SK-N-MC (cell line): ENCODE measurements around the gene GZF1.

Experiments used
- DNase-seq: peaks from one replicate; pipeline ENCODE4 v3.0.0-alpha.2; 2011; ENCODE audit warnings: low read depth, low spot score
- H3K27ac ChIP-seq: fragments of 200-600 bp; sonication (generic); 2 replicates; pipeline ENCODE4 v1.5.1; 2016; ENCODE audit warnings: mixed run types
- H3K36me3 ChIP-seq: fragments of 200-600 bp; sonication (generic); 2 replicates; pipeline ENCODE4 v1.6.1; 2017; ENCODE audit warnings: antibody characterized with exemption, low read length, mixed read lengths; ENCODE audit not compliant: insufficient read depth
- H3K4me3 ChIP-seq: fragments of 200-600 bp; sonication (generic); 2 replicates; pipeline ENCODE4 v1.5.1; 2016
- H3K9ac ChIP-seq: fragments of 200-600 bp; sonication (generic); 2 replicates; pipeline ENCODE4 v1.8.0; 2017; ENCODE audit warnings: mixed run types, mixed read lengths; ENCODE audit not compliant: insufficient read length
- H3K9me3 ChIP-seq: fragments of 200-600 bp; sonication (generic); 2 replicates; pipeline ENCODE4 v1.6.1; 2017; ENCODE audit warnings: low read depth, mild to moderate bottlenecking, antibody characterized with exemption, low read length, moderate library complexity, mixed read lengths
- EZH2 ChIP-seq: fragments of 200-600 bp; sonication (generic); IDR thresholded peaks from one replicate; pipeline ENCODE4 v1.6.1; 2017; ENCODE audit warnings: antibody characterized with exemption
- FOXP2 ChIP-seq: optimal IDR thresholded peaks from 2 replicates; pipeline ENCODE3; 2011; ENCODE audit warnings: mild to moderate bottlenecking, moderate library complexity; ENCODE audit not compliant: insufficient read depth; ENCODE audit errors: extremely low read length, control extremely low read depth
- POLR2AphosphoS5 ChIP-seq: IDR thresholded peaks from 2 replicates; pipeline ENCODE4 v1.6.1; 2012; ENCODE audit warnings: mild to moderate bottlenecking, low read depth, low read length, borderline replicate concordance

Gene GZF1

GRCh38 chr20:23326774-23327173 is 35.2 kb upstream of the GZF1 start:
- no peaks in the 10 kb centered on the region for H3K9me3 ChIP-seq

GRCh38 chr20:23327617-23328333 is 34.2 kb upstream of the GZF1 start:
- Histone ChIP-seq H3K4me3 (no peak overlapping the region), H3K9ac (no peak overlapping the region), H3K9me3 (no peaks in the 10 kb centered on the region), H3K27ac (no peak overlapping the region), H3K36me3 (no peaks in the 10 kb centered on the region)
- DNase-seq, result no peak
- TF ChIP-seq EZH2 (no peak), POLR2AphosphoS5 (no peak), FOXP2 (no peak)

More at GRCh38 chr20:23326774-23327173, 35.2 kb upstream of the GZF1 start:
- no peaks in the 10 kb centered on the region for H3K36me3 ChIP-seq
- H3K27ac ChIP-seq, result no peak overlapping the region
- no peak for DNase-seq
- no peak overlapping the region for H3K4me3 ChIP-seq
- TF ChIP-seq FOXP2 (no peak), POLR2AphosphoS5 (no peak), EZH2 (no peak)
- no peak overlapping the region for H3K9ac ChIP-seq

- Histone ChIP-seq H3K9ac (no peak overlapping the region), H3K27ac (no peak overlapping the region), H3K4me3 (no peak overlapping the region), H3K9me3 (no peaks in the 10 kb centered on the region), H3K36me3 (no peaks in the 10 kb centered on the region)
- no peak for DNase-seq
- no peak for TF ChIP-seq POLR2AphosphoS5
- no peak for TF ChIP-seq FOXP2
- TF ChIP-seq EZH2, result no peak
Observed at GRCh38 chr20:23331450-23332350, 30.3 kb upstream of the GZF1 start.

- DNase-seq, result no peak
- no peak for TF ChIP-seq EZH2
- TF ChIP-seq POLR2AphosphoS5, result no peak
- TF ChIP-seq FOXP2, result no peak
Observed at GRCh38 chr20:23332467-23332866, 29.5 kb upstream of the GZF1 start.

GRCh38 chr20:23334111-23334510 is 27.9 kb upstream of the GZF1 start:
- Histone ChIP-seq H3K27ac (no peak overlapping the region), H3K36me3 (no peaks in the 10 kb centered on the region), H3K9me3 (no peaks in the 10 kb centered on the region), H3K4me3 (no peak overlapping the region), H3K9ac (no peak overlapping the region)
- DNase-seq, result no peak
- TF ChIP-seq EZH2 (no peak), POLR2AphosphoS5 (no peak), FOXP2 (no peak)

More at GRCh38 chr20:23332467-23332866, 29.5 kb upstream of the GZF1 start:
- H3K9me3 ChIP-seq, result no peaks in the 10 kb centered on the region
- H3K9ac ChIP-seq, result no peak overlapping the region
- H3K27ac ChIP-seq, result no peak overlapping the region
- no peaks in the 10 kb centered on the region for H3K36me3 ChIP-seq
- H3K4me3 ChIP-seq, result no peak overlapping the region

GRCh38 chr20:23335521-23335920 is 26.5 kb upstream of the GZF1 start:
- no peak for TF ChIP-seq EZH2
- TF ChIP-seq POLR2AphosphoS5, result no peak
- TF ChIP-seq FOXP2, result no peak
- no peak overlapping the region for H3K9ac ChIP-seq
- H3K27ac ChIP-seq, result no peak overlapping the region
- no peaks in the 10 kb centered on the region for H3K36me3 ChIP-seq
- no peak for DNase-seq
- H3K4me3 ChIP-seq, result no peak overlapping the region
- H3K9me3 ChIP-seq, result no peaks in the 10 kb centered on the region

GRCh38 chr20:23336476-23336875 is 25.5 kb upstream of the GZF1 start:
- Histone ChIP-seq H3K9me3 (no peaks in the 10 kb centered on the region), H3K36me3 (no peaks in the 10 kb centered on the region)
- no peak for DNase-seq

GRCh38 chr20:23337312-23337711 is 24.7 kb upstream of the GZF1 start:
- Histone ChIP-seq H3K9me3 (no peaks in the 10 kb centered on the region), H3K27ac (no peak overlapping the region), H3K9ac (no peak overlapping the region), H3K36me3 (no peaks in the 10 kb centered on the region), H3K4me3 (no peak overlapping the region)
- no peak for DNase-seq
- no peak for TF ChIP-seq POLR2AphosphoS5
- no peak for TF ChIP-seq EZH2
- TF ChIP-seq FOXP2, result no peak

More at GRCh38 chr20:23336476-23336875, 25.5 kb upstream of the GZF1 start:
- H3K27ac ChIP-seq, result no peak overlapping the region
- H3K4me3 ChIP-seq, result no peak overlapping the region
- no peak overlapping the region for H3K9ac ChIP-seq
- no peak for TF ChIP-seq FOXP2
- TF ChIP-seq EZH2, result no peak
